GM12878 (cell line): ENCODE results near the gene KPNA3.

Source experiments
- CREB1 ChIP-seq: IDR thresholded peaks from 2 replicates; pipeline ENCODE4 v1.6.1; 2012; ENCODE audit warnings: low read depth, mild to moderate bottlenecking, inconsistent platforms
- EP300 ChIP-seq, 2 experiments: fragments of 150-350 bp in 1 of 2; IDR thresholded peaks; 2 replicates each; pipeline ENCODE4 v1.6.1; 2011 to 2012; ENCODE audit warnings: low read depth in 2 of 2, low read length in 2 of 2, borderline replicate concordance in 1 of 2, improper control_type of control experiment in 1 of 2, inconsistent platforms in 1 of 2; ENCODE audit not compliant: control insufficient read depth in 1 of 2
- HDGF ChIP-seq: fragments of 450-650 bp; IDR thresholded peaks from 2 replicates; pipeline ENCODE4 v1.6.1; 2016; ENCODE audit warnings: antibody characterized with exemption
- NR2C2 ChIP-seq: IDR thresholded peaks from 2 replicates; pipeline ENCODE4 v1.6.1; 2011; ENCODE audit warnings: borderline replicate concordance, low read depth; ENCODE audit not compliant: control insufficient read depth, insufficient read length
- SIN3A ChIP-seq: IDR thresholded peaks from 2 replicates; pipeline ENCODE4 v1.6.1; 2012; ENCODE audit warnings: low read depth, low read length, improper control_type of control experiment
- TARDBP ChIP-seq: IDR thresholded peaks from 2 replicates; pipeline ENCODE4 v1.6.1; 2016; ENCODE audit warnings: borderline replicate concordance
- TF ChIP-seq, protein P1 (sequence below): IDR thresholded peaks from 2 replicates; pipeline ENCODE4 v1.6.1; 2011; ENCODE audit warnings: low read depth, low read length, improper control_type of control experiment, borderline replicate concordance
- TF ChIP-seq, protein P2 (sequence below): IDR thresholded peaks from 2 replicates; pipeline ENCODE4 v1.6.1; 2012; ENCODE audit warnings: improper control_type of control experiment, low read depth, low read length; ENCODE audit not compliant: insufficient replicate concordance
- TF ChIP-seq, protein P3 (sequence below), 3 experiments: IDR thresholded peaks in 2 of 3; conservative IDR thresholded peaks in 1 of 3; 2 replicates each; pipeline ENCODE4 v1.5.1; 2011; ENCODE audit warnings: low read depth in 3 of 3, low read length in 3 of 3, mild to moderate bottlenecking in 3 of 3, control low read depth in 2 of 3, moderate library complexity in 2 of 3, inconsistent platforms in 1 of 3, mixed read lengths in 1 of 3; ENCODE audit not compliant: control insufficient read depth in 2 of 3, insufficient read depth in 1 of 3; ENCODE audit errors: extremely low read depth in 1 of 3

DNA sequence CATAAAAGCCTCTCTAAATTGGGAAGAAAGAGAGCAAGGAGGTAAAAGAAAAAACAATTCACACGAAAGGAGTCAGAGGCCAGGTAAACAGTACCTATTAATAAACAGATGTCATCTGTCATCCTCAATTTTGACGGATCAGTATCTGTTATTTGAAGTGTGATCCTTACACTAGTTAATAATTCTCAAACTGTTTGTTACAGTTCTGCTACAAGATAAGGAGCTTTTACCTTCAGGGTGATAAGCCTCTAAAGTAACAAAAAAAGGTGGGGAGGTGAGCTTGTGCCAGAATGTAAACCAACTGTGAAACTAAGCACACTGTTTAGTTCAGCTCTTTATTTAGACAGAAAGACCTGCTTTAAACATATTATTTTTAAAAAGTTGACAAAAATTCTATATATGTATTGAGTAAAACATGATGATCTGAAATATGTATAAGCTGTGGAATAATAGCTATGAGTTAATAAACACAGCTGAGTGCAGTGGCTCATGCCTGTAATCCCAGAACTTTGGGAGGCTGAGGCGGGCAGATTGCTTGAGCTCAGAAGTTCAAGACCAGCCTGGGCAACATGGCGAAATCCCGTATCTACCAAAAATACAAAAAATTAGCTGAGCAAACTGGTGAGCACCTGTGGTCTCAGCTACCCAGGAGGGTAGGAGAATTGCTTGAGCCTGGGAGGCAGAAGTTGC is 52.8 kb downstream of the KPNA3 start:
- TF ChIP-seq, protein P1, sequence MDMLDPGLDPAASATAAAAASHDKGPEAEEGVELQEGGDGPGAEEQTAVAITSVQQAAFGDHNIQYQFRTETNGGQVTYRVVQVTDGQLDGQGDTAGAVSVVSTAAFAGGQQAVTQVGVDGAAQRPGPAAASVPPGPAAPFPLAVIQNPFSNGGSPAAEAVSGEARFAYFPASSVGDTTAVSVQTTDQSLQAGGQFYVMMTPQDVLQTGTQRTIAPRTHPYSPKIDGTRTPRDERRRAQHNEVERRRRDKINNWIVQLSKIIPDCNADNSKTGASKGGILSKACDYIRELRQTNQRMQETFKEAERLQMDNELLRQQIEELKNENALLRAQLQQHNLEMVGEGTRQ = no peak
- TF ChIP-seq NR2C2 = no peak
- TF ChIP-seq, protein P2, sequence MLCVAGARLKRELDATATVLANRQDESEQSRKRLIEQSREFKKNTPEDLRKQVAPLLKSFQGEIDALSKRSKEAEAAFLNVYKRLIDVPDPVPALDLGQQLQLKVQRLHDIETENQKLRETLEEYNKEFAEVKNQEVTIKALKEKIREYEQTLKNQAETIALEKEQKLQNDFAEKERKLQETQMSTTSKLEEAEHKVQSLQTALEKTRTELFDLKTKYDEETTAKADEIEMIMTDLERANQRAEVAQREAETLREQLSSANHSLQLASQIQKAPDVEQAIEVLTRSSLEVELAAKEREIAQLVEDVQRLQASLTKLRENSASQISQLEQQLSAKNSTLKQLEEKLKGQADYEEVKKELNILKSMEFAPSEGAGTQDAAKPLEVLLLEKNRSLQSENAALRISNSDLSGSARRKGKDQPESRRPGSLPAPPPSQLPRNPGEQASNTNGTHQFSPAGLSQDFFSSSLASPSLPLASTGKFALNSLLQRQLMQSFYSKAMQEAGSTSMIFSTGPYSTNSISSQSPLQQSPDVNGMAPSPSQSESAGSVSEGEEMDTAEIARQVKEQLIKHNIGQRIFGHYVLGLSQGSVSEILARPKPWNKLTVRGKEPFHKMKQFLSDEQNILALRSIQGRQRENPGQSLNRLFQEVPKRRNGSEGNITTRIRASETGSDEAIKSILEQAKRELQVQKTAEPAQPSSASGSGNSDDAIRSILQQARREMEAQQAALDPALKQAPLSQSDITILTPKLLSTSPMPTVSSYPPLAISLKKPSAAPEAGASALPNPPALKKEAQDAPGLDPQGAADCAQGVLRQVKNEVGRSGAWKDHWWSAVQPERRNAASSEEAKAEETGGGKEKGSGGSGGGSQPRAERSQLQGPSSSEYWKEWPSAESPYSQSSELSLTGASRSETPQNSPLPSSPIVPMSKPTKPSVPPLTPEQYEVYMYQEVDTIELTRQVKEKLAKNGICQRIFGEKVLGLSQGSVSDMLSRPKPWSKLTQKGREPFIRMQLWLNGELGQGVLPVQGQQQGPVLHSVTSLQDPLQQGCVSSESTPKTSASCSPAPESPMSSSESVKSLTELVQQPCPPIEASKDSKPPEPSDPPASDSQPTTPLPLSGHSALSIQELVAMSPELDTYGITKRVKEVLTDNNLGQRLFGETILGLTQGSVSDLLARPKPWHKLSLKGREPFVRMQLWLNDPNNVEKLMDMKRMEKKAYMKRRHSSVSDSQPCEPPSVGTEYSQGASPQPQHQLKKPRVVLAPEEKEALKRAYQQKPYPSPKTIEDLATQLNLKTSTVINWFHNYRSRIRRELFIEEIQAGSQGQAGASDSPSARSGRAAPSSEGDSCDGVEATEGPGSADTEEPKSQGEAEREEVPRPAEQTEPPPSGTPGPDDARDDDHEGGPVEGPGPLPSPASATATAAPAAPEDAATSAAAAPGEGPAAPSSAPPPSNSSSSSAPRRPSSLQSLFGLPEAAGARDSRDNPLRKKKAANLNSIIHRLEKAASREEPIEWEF = no peak
- TF ChIP-seq, protein P3, sequence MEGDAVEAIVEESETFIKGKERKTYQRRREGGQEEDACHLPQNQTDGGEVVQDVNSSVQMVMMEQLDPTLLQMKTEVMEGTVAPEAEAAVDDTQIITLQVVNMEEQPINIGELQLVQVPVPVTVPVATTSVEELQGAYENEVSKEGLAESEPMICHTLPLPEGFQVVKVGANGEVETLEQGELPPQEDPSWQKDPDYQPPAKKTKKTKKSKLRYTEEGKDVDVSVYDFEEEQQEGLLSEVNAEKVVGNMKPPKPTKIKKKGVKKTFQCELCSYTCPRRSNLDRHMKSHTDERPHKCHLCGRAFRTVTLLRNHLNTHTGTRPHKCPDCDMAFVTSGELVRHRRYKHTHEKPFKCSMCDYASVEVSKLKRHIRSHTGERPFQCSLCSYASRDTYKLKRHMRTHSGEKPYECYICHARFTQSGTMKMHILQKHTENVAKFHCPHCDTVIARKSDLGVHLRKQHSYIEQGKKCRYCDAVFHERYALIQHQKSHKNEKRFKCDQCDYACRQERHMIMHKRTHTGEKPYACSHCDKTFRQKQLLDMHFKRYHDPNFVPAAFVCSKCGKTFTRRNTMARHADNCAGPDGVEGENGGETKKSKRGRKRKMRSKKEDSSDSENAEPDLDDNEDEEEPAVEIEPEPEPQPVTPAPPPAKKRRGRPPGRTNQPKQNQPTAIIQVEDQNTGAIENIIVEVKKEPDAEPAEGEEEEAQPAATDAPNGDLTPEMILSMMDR (IDR thresholded peaks at IDR 0.05 in 2 of 3, conservative IDR thresholded peaks at IDR 0.05 in 1 of 3; ENCODE audit: control insufficient read depth in 2 of 3, extremely low read depth in 1 of 3, insufficient read depth in 1 of 3, low read depth in 3 of 3, low read length in 3 of 3) = no peak
- TF ChIP-seq CREB1 = no peak
- no peak for TF ChIP-seq HDGF
- no peak for TF ChIP-seq EP300 (IDR thresholded peaks at IDR 0.05; ENCODE audit: borderline replicate concordance in 1 of 2, control insufficient read depth in 1 of 2, low read depth in 2 of 2, low read length in 2 of 2)
- no peak for TF ChIP-seq SIN3A
- TF ChIP-seq TARDBP = no peak
